T-helper 1 cell treated with Interleukin-12 subunit alpha and Interleukin-12 subunit beta and Interleukin-4 antibody, amounts not matched to agents 30 μg/mL and 1 μg/mL, for 36 hours (primary cell): Measurements from ENCODE around the gene UROS.

ENCODE experiments used
- H3K27ac Mint-ChIP-seq: one replicate; pipeline ENCODE4 v1.8.0; 2021; ENCODE audit warnings: mild to moderate bottlenecking, mixed read lengths
- H3K27me3 Mint-ChIP-seq: one replicate; pipeline ENCODE4 v1.8.0; 2021; ENCODE audit warnings: low read depth, mixed read lengths
- H3K36me3 Mint-ChIP-seq: one replicate; pipeline ENCODE4 v1.8.0; 2021; ENCODE audit warnings: low read depth, mixed read lengths
- H3K4me1 Mint-ChIP-seq: one replicate; pipeline ENCODE4 v1.8.0; 2021; ENCODE audit warnings: low read depth, mixed read lengths
- H3K4me3 Mint-ChIP-seq: one replicate; pipeline ENCODE4 v1.8.0; 2021; ENCODE audit warnings: mild to moderate bottlenecking, moderate library complexity, mixed read lengths
- H3K9me3 Mint-ChIP-seq: one replicate; pipeline ENCODE4 v1.8.0; 2021; ENCODE audit warnings: mixed read lengths

UROS gene

GRCh38 chr10:125845617-125846016, 22.6 kb upstream of the UROS start:
- no peak overlapping the region for H3K27ac Mint-ChIP-seq
- H3K27me3 Mint-ChIP-seq, result no peaks in the 10 kb centered on the region
- H3K4me3 Mint-ChIP-seq, result no peak overlapping the region
- peaks cover 8% of the 10 kb centered on the region for H3K36me3 Mint-ChIP-seq
- H3K4me1 Mint-ChIP-seq, result no peaks in the 10 kb centered on the region
- no peaks in the 10 kb centered on the region for H3K9me3 Mint-ChIP-seq

DNA sequence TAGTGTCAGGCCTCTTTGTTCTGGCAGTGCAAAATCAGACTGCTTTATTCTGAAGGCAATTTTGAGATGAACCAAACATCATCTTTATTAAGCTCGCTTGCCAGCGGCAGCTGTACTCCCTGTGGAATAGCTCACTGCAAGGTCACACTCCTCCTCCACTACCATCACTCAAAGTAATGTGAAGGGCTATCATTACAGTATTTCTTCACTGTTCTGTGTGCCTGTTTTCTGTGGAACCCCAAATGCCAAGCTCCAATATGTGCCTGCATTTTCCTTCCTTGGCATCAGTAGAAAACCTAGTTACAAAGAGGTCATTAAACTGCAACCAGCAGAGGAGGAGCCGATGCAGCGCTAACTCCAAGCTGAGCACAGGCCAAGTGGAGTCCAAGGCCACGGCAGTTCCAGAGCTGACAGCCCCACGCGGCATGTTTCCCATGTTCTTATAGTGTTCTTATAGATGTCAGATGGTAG, 21.7 kb upstream of the UROS start:
- Mint-ChIP-seq H3K27me3 (no peaks in the 10 kb centered on the region), H3K4me3 (no peak overlapping the region), H3K4me1 (no peaks in the 10 kb centered on the region), H3K27ac (no peak overlapping the region), H3K36me3 (peaks cover 7% of the 10 kb centered on the region), H3K9me3 (no peaks in the 10 kb centered on the region)

GRCh38 chr10:125843603-125844329, 20.7 kb upstream of the UROS start:
- H3K27ac Mint-ChIP-seq, result no peak overlapping the region

GRCh38 chr10:125840955-125841354, 17.9 kb upstream of the UROS start:
- Mint-ChIP-seq H3K27me3 (no peaks in the 10 kb centered on the region), H3K9me3 (no peaks in the 10 kb centered on the region), H3K4me3 (no peak overlapping the region), H3K4me1 (no peaks in the 10 kb centered on the region), H3K36me3 (peaks cover 18% of the 10 kb centered on the region), H3K27ac (no peak overlapping the region)

More at GRCh38 chr10:125843603-125844329, 20.7 kb upstream of the UROS start:
- Mint-ChIP-seq H3K4me3 (no peak overlapping the region), H3K4me1 (no peaks in the 10 kb centered on the region), H3K9me3 (no peaks in the 10 kb centered on the region), H3K27me3 (no peaks in the 10 kb centered on the region), H3K36me3 (peaks cover 7% of the 10 kb centered on the region)

- Mint-ChIP-seq H3K36me3 (peaks cover 21% of the 10 kb centered on the region), H3K4me3 (no peak overlapping the region), H3K4me1 (no peaks in the 10 kb centered on the region), H3K27ac (no peak overlapping the region), H3K9me3 (no peaks in the 10 kb centered on the region), H3K27me3 (no peaks in the 10 kb centered on the region)
These were observed 17.3 kb upstream of the UROS start for GRCh38 chr10:125840406-125840805.

DNA sequence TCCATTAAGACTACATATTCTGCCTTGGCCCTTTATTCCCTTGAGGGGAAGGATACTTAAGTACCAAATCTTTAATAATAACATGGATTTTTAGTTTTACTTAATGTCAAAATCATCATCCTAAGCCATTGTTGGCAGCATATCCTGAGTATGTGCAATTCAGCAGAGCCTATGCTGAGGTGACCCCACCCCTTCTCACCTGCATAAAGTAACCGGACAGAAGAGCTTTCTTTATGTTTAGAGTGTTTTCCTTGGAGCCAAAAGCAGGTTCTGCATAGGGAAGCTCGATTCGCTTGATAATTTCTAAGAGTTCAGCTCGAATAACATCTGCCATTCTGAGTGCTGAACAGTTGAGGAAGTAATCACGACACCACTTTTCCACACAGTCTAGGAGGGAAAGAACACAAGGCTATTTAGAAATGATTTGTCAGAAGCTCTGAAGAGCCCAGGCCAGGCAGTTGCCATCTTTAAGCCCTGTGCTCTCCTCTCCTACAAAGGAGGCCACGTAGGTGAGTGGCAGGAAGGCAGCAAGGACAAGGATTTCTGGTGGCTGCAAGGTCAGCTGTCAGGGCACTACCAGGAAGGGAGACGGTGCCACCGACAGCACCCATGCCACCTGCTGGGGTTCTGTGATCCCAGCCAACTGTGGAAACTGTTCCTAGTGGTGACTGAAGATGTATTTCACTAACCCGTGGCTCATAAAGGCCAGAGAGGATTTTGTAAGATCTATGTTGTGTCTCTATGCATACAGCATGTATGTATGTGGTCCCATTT, 15.9 kb upstream of the UROS start:
- H3K27ac Mint-ChIP-seq, result no peak overlapping the region

DNA sequence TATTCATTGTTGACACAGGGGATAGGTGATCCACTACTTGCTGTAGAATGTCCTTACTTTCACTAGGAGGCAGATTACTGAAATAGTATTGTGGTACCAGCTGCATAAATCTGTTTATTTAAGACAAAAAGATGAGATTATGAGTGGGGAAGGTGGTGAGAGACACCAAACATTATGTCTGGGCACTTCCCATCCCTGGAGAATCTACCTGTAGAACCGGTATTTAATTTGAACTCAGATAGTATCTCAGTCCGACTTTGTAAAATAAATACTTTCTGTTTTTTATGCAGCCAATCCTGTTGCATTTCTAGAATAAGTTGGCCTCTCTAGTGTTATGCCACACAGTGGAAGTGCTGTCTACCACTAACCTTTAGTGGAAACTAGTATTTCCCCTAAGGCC, 13.7 kb upstream of the UROS start:
- Mint-ChIP-seq H3K4me1 (no peaks in the 10 kb centered on the region), H3K9me3 (no peaks in the 10 kb centered on the region), H3K36me3 (peaks cover 28% of the 10 kb centered on the region), H3K27ac (no peak overlapping the region), H3K4me3 (no peak overlapping the region), H3K27me3 (no peaks in the 10 kb centered on the region)

More for the DNA sequence above, 15.9 kb upstream of the UROS start:
- H3K9me3 Mint-ChIP-seq, result no peaks in the 10 kb centered on the region
- H3K4me3 Mint-ChIP-seq, result no peak overlapping the region
- no peaks in the 10 kb centered on the region for H3K4me1 Mint-ChIP-seq
- H3K27me3 Mint-ChIP-seq, result no peaks in the 10 kb centered on the region
- peaks cover 25% of the 10 kb centered on the region for H3K36me3 Mint-ChIP-seq

GRCh38 chr10:125828311-125828710, 5.3 kb upstream of the UROS start:
- H3K27me3 Mint-ChIP-seq, result no peaks in the 10 kb centered on the region
- peaks cover 12% of the 10 kb centered on the region for H3K4me1 Mint-ChIP-seq
- H3K4me3 Mint-ChIP-seq, result no peak overlapping the region
- no peak overlapping the region for H3K27ac Mint-ChIP-seq
- H3K36me3 Mint-ChIP-seq, result peaks cover 24% of the 10 kb centered on the region
- H3K9me3 Mint-ChIP-seq, result no peaks in the 10 kb centered on the region

- Mint-ChIP-seq H3K27me3 (no peaks in the 10 kb centered on the region), H3K4me1 (peaks cover 12% of the 10 kb centered on the region), H3K4me3 (no peak overlapping the region), H3K36me3 (peaks cover 24% of the 10 kb centered on the region), H3K27ac (peak overlapping the region; percentile 6), H3K9me3 (no peaks in the 10 kb centered on the region)
These were observed 4.1 kb upstream of the UROS start for GRCh38 chr10:125827133-125827532.

DNA sequence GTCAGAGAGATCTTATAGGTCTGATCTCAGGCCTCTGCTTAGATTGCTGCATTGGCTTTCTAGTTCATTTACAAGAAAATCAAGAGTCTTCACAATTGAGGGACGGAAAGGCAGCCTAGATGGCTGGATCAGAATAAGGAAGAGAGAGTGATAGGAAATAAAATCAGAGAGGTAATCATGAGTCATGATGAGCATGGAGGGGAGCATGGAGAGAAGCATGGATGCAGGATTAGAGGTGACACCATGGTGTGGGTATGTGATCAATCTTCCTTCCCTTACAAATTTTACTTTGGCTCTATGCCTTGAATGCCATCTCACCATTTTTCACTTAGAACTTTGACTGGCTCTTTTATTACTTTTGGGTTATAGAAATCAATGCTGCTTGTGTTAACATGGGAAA, 1.7 kb upstream of the UROS start:
- no peaks in the 10 kb centered on the region for H3K9me3 Mint-ChIP-seq
- H3K4me1 Mint-ChIP-seq, result peaks cover 25% of the 10 kb centered on the region
- peaks cover 17% of the 10 kb centered on the region for H3K36me3 Mint-ChIP-seq
- H3K4me3 Mint-ChIP-seq, result no peak overlapping the region
- no peaks in the 10 kb centered on the region for H3K27me3 Mint-ChIP-seq
- no peak overlapping the region for H3K27ac Mint-ChIP-seq

DNA sequence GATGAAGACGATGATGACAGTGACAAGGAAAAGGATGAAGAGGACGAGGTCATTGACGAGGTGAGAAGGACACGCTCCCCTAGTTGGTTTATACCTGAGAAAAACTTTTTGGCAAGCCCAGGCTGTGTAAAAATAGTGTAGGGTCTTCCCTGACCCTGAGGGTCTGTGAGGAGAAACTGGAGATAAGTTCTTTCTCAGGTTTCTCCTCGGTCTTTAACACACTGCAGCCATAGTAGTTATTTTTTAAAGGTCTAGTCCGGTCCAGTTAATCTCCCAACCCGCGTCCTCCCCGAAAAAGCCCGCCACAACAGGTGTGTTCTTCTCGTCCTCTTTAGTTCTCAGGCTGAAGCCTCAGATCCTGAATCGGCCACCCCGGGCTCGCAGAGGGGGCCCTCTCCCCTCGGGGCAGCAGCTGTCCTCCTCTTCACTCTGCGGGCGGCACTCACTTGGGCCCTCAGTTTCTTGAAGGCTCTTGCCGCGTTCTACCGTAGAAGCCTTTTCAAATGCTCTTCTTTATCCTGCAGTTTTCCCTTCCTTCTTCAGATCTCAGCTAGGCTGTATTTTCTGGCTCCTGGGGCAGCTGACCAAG, 699 bp upstream of the UROS start:
- no peak overlapping the region for H3K27ac Mint-ChIP-seq
- H3K9me3 Mint-ChIP-seq, result no peaks in the 10 kb centered on the region
- no peaks in the 10 kb centered on the region for H3K27me3 Mint-ChIP-seq
- peaks cover 11% of the 10 kb centered on the region for H3K36me3 Mint-ChIP-seq
- H3K4me3 Mint-ChIP-seq, result no peak overlapping the region
- H3K4me1 Mint-ChIP-seq, result peaks cover 25% of the 10 kb centered on the region

- H3K9me3 Mint-ChIP-seq, result no peaks in the 10 kb centered on the region
- H3K27ac Mint-ChIP-seq, result peak overlapping the region; percentile 52
- peaks cover 1% of the 10 kb centered on the region for H3K36me3 Mint-ChIP-seq
- H3K4me3 Mint-ChIP-seq, result peak overlapping the region; percentile 49
- H3K27me3 Mint-ChIP-seq, result no peaks in the 10 kb centered on the region
- H3K4me1 Mint-ChIP-seq, result peaks cover 16% of the 10 kb centered on the region
These were observed 2.4 kb downstream of the UROS start for GRCh38 chr10:125820701-125821100.

GRCh38 chr10:125817337-125817946, 5.6 kb downstream of the UROS start:
- Mint-ChIP-seq H3K9me3 (no peaks in the 10 kb centered on the region), H3K27ac (no peak overlapping the region), H3K4me3 (no peak overlapping the region), H3K36me3 (peaks cover 8% of the 10 kb centered on the region), H3K4me1 (peaks cover 13% of the 10 kb centered on the region), H3K27me3 (no peaks in the 10 kb centered on the region)

- Mint-ChIP-seq H3K27me3 (no peaks in the 10 kb centered on the region), H3K36me3 (peaks cover 8% of the 10 kb centered on the region), H3K27ac (no peak overlapping the region), H3K9me3 (no peaks in the 10 kb centered on the region), H3K4me3 (no peak overlapping the region), H3K4me1 (peaks cover 8% of the 10 kb centered on the region)
These were observed 6.5 kb downstream of the UROS start for GRCh38 chr10:125816548-125816947.
